GM12878 (cell line): Measurements from ENCODE around the gene NAALADL2. TPM values are rescaled to one million over a fixed set of nuclear protein-coding genes. Genes with fewer than 3 reads are reported as not detected.

Experiments used
- ATAC-seq: fragments of 200-7000 bp; cut with Tn5 transposase; 3 replicates; pipeline ENCODE4 v1.9.1; 2020; ENCODE audit warnings: mild to moderate bottlenecking, moderate library complexity
- BruUV-seq: library from RNA; stranded (reverse); fragments of 400-500 nt; replicated peaks from 2 replicates; lab custom pipeline; 2021; lab: Mats Ljungman, UMichigan
- CTCF ChIA-PET: fragments of 300-600 bp; sonication (Branson Sonifier 250); formaldehyde crosslinking; extraction: SDS; loops from one replicate; lab custom pipeline; 2021; ENCODE audit warnings: inconsistent platforms; lab: Yijun Ruan, JAX
- POLR2A ChIA-PET: fragments of 350-600 bp; formaldehyde crosslinking; extraction: SDS; loops from one replicate; lab custom pipeline; 2021; ENCODE audit warnings: inconsistent platforms; lab: Charles Lee
- RAD21 ChIA-PET: fragments of 300-600 bp; sonication (Branson Sonifier 250); formaldehyde crosslinking; loops from one replicate; lab custom pipeline; 2023; ENCODE audit warnings: antibody characterized with exemption; ENCODE audit not compliant: unreplicated experiment; lab: Charles Lee
- SMC1A ChIA-PET: fragments of 300-600 bp; sonication (Branson Sonifier 250); formaldehyde crosslinking; loops from one replicate; lab custom pipeline; 2023; ENCODE audit not compliant: unreplicated experiment, uncharacterized antibody; lab: Charles Lee
- DNase-seq: peaks from one replicate; pipeline ENCODE4 v3.0.0-alpha.2; 2011; ENCODE audit warnings: low read depth, low spot score
- FAIRE-seq: peaks from 3 replicates; lab custom pipeline; 2011; peaks lifted over from hg19 to GRCh38; lab: Jason Lieb, UNC
- H2AFZ ChIP-seq: 2 replicates; pipeline ENCODE4 v1.6.0; 2011; ENCODE audit warnings: low read depth, low read length, control low read depth; ENCODE audit not compliant: control insufficient read depth
- H3K27ac ChIP-seq: 2 replicates; pipeline ENCODE4 v1.5.1; 2011; ENCODE audit warnings: control low read depth; ENCODE audit not compliant: control insufficient read depth, insufficient read depth
- H3K27me3 ChIP-seq, 2 experiments: replicated peaks in 1 of 2; 2 replicates each; pipeline versions ENCODE4 v1.6.0 to v1.6.1; 2011; ENCODE audit warnings: low read length in 1 of 2; ENCODE audit not compliant: control insufficient read depth in 2 of 2, insufficient read depth in 2 of 2
- H3K36me3 ChIP-seq, 2 experiments: 2 replicates each; pipeline ENCODE4 v1.5.1; 2011; ENCODE audit warnings: low read length in 1 of 2; ENCODE audit not compliant: control insufficient read depth in 2 of 2, insufficient read depth in 2 of 2
- H3K4me1 ChIP-seq: 2 replicates; pipeline ENCODE4 v1.6.1; 2011; ENCODE audit warnings: mild to moderate bottlenecking, low read length, moderate library complexity, mixed read lengths; ENCODE audit not compliant: control insufficient read depth, insufficient read depth
- H3K4me2 ChIP-seq: 2 replicates; pipeline ENCODE4 v1.6.0; 2011; ENCODE audit warnings: control low read depth; ENCODE audit not compliant: control insufficient read depth, insufficient read depth
- H3K4me3 ChIP-seq: fragments of 200-600 bp; sonication (generic); 2 replicates; pipeline ENCODE4 v1.5.1; 2016
- H3K79me2 ChIP-seq: 2 replicates; pipeline ENCODE4 v1.6.0; 2011; ENCODE audit warnings: low read length; ENCODE audit not compliant: control insufficient read depth, insufficient read depth
- H3K9ac ChIP-seq: 2 replicates; pipeline ENCODE4 v1.8.0; 2011; ENCODE audit warnings: low read length, control low read depth, mixed read lengths; ENCODE audit not compliant: control insufficient read depth, insufficient read depth
- H3K9me3 ChIP-seq: replicated peaks from 3 replicates; pipeline ENCODE4 v1.5.1; 2011; ENCODE audit warnings: mild to moderate bottlenecking, low read length; ENCODE audit not compliant: control insufficient read depth, insufficient read depth
- H4K20me1 ChIP-seq: 2 replicates; pipeline ENCODE4 v1.6.0; 2011; ENCODE audit not compliant: control insufficient read depth, insufficient read depth
- CBX5 ChIP-seq: sonication (generic); IDR thresholded peaks from 2 replicates; pipeline ENCODE4 v1.6.1; 2016; ENCODE audit warnings: low read depth, moderate library complexity, mild to moderate bottlenecking, inconsistent platforms
- CHD1 ChIP-seq: IDR thresholded peaks from 2 replicates; pipeline ENCODE4 v1.6.1; 2012; ENCODE audit warnings: low read depth, low read length, improper control_type of control experiment
- GABPA ChIP-seq: IDR thresholded peaks from 2 replicates; pipeline ENCODE4 v1.6.1; 2014; ENCODE audit warnings: antibody characterized with exemption, low read depth, mild to moderate bottlenecking, inconsistent platforms
- HDAC2 ChIP-seq: fragments of 200-600 bp; sonication (generic); IDR thresholded peaks from 2 replicates; pipeline ENCODE4 v1.6.1; 2017
- IKZF1 ChIP-seq: fragments of 450-650 bp; conservative IDR thresholded peaks from 2 replicates; pipeline ENCODE4 v1.6.1; 2017; ENCODE audit warnings: antibody characterized with exemption, mild to moderate bottlenecking
- LARP7 ChIP-seq: fragments of 450-650 bp; IDR thresholded peaks from 2 replicates; pipeline ENCODE4 v1.6.1; 2017; ENCODE audit warnings: mild to moderate bottlenecking
- MTA2 ChIP-seq: fragments of 450-650 bp; IDR thresholded peaks from 2 replicates; pipeline ENCODE4 v1.6.1; 2016; ENCODE audit warnings: low read depth, mild to moderate bottlenecking, moderate library complexity
- NFXL1 ChIP-seq: fragments of 450-650 bp; IDR thresholded peaks from 2 replicates; pipeline ENCODE4 v1.6.1; 2017; ENCODE audit warnings: antibody characterized with exemption, mild to moderate bottlenecking, borderline replicate concordance
- NFYA ChIP-seq: IDR thresholded peaks from 2 replicates; pipeline ENCODE4 v1.6.1; 2011; ENCODE audit warnings: low read depth, mild to moderate bottlenecking, low read length, improper control_type of control experiment, borderline replicate concordance
- POLR2AphosphoS5 ChIP-seq: IDR thresholded peaks from 2 replicates; pipeline ENCODE4 v1.6.1; 2011; ENCODE audit warnings: mild to moderate bottlenecking, low read length, inconsistent platforms
- RAD51 ChIP-seq: fragments of 450-650 bp; IDR thresholded peaks from 2 replicates; pipeline ENCODE4 v1.6.1; 2016; ENCODE audit warnings: moderate library complexity, mild to moderate bottlenecking, inconsistent platforms
- SMAD1 ChIP-seq: fragments of 450-650 bp; IDR thresholded peaks from 2 replicates; pipeline ENCODE4 v1.6.1; 2018; ENCODE audit warnings: mild to moderate bottlenecking, low read depth; ENCODE audit not compliant: partially characterized antibody
- SUZ12 ChIP-seq: fragments of 200-600 bp; sonication (generic); IDR thresholded peaks from one replicate; pipeline ENCODE4 v1.6.1; 2018; ENCODE audit warnings: antibody characterized with exemption, mild to moderate bottlenecking; ENCODE audit not compliant: unreplicated experiment
- ZNF687 ChIP-seq: fragments of 450-650 bp; IDR thresholded peaks from 2 replicates; pipeline ENCODE4 v1.6.1; 2017; ENCODE audit warnings: mild to moderate bottlenecking, moderate library complexity
- WGBS: methylation state at CpG from one replicate; pipeline ENCODE4 v1.1.6; 2016; ENCODE audit warnings: low lambda C conversion rate; ENCODE audit not compliant: insufficient replicate concordance, insufficient coverage; ENCODE audit errors: missing lambda C conversion rate; 5-methylcytosine and 5-hydroxymethylcytosine counted together
- in situ Hi-C: fragments of 300-500 bp; cut with MboI; formaldehyde crosslinking; loops from 9 replicates; pipeline ENCODE4 v1.14.3; 2018; ENCODE audit warnings: mixed read lengths
- intact Hi-C: fragments of 100-400 bp; cut with micrococcal nuclease; formaldehyde crosslinking; loops from one replicate; pipeline ENCODE4 v1.14.2; 2022; ENCODE audit not compliant: unreplicated experiment
- polyA plus RNA-seq, 11 experiments: library from polyadenylated mRNA; depleted of rRNA in 4 of 11; unstranded in 6 of 11; stranded (reverse) in 5 of 11; fragments of >200 nt; fragmentation: Nextera tagmentation in 4 of 11; fragmentation: Illumina TruSeq in 1 of 11; extraction: Ambion mirVana in 4 of 11; extraction: Trizol in 1 of 11; gene quantifications; 1 replicate in 1 of 11; 2 replicates in 10 of 11; pipeline versions ENCODE4 v1.2.1 to v1.2.3, GENCODE V29; 2011 to 2016; ENCODE audit warnings: inconsistent platforms in 2 of 11, missing spikeins in 2 of 11, low read depth in 1 of 11
- total RNA-seq, 4 experiments: library from RNA; depleted of rRNA in 3 of 4; stranded (reverse); fragments of >200 nt in 3 of 4; fragmentation: Illumina TruSeq in 1 of 4; extraction: Trizol in 1 of 4; gene quantifications; 2 replicates each; pipeline versions ENCODE4 v1.2.1 to v1.2.3, GENCODE V29; 2013 to 2021

NAALADL2 gene
- total and polyA plus RNA-seq, 10 of the 15 experiments (the other 5 are each of a cell fraction or from before 2014, with no cell fraction given), result 0.06 to 10.8 (median 0.46) TPM

- no peak overlapping the region for H3K4me2 ChIP-seq
- DNase-seq (no peak), FAIRE-seq (no peak), ATAC-seq (0 out of 3 replicates have a peak, but pooled peaks have one; percentile 23)
- no peak overlapping the region for H2AFZ ChIP-seq
- H3K4me3 ChIP-seq, result no peak overlapping the region
- TF ChIP-seq IKZF1 (0 out of 2 replicates have a peak, but pooled peaks have one; percentile 15), MTA2 (peak; percentile 39; the same call in 1 of the 2 replicates), POLR2AphosphoS5 (no peak)
- no peaks in the 10 kb centered on the region for H3K4me1 ChIP-seq
- intact Hi-C loops, result no loop called here
- ChIA-PET SMC1A (interaction anchor here (0.6 to 4.9 kb wide), 11 partner anchors 8 to 117 kb away, joined by 3 to 25 read pairs (median 5); no protein-coding TSS in a partner anchor), POLR2A (interaction anchor here (0.6 kb wide), 1 partner anchor 34 kb away, joined by 3 read pairs; no protein-coding TSS in a partner anchor), CTCF (interaction anchor here (1.4 to 1.8 kb wide), 2 partner anchors 10 to 35 kb away, joined by 3 to 7 read pairs; no protein-coding TSS in a partner anchor), RAD21 (interaction anchor here (0.6 to 1.7 kb wide), 5 partner anchors 10 to 117 kb away, joined by 3 to 5 read pairs (median 3); no protein-coding TSS in a partner anchor)
- no peak overlapping the region for H3K27ac ChIP-seq
- no peaks in the 10 kb centered on the region for H3K79me2 ChIP-seq
- no peaks in the 10 kb centered on the region for H4K20me1 ChIP-seq
- no peak overlapping the region for H3K9ac ChIP-seq
- no peaks in the 10 kb centered on the region for H3K27me3 ChIP-seq
- H3K9me3 ChIP-seq, result no peaks in the 10 kb centered on the region; the same call in 2 of the 3 replicates
- no peaks in the 10 kb centered on the region for H3K36me3 ChIP-seq
- no TSS peak for BruUV-seq
- 31% methylated on average over 4 of the region's 4 CpGs for WGBS
- in situ Hi-C loops, result no loop called here
Observed at GRCh38 chr3:175392653-175393052, 533.5 kb downstream of the NAALADL2 start.

DNA sequence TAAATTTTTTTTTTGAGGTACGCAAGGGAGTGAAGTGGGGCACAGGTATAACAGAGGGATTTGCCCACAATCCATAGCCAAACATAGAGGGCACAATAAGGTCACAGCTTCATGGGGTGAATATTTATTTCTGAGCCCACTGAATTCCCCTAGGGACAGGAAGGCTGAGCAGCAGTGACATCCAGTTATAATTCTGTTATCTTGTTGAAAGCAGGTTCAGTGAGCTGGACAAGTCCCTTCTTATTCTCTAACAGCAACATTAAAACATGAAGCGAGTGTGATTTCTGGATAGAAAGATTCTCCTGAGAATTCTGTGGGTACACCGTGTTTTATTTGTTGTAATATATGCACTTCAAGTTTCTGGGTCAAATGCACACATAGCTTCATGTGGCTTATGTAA lies 538.2 kb downstream of the NAALADL2 start:
- CTCF ChIA-PET, result no interaction called here
- no peak for ATAC-seq
- DNase-seq, result no peak
- Histone ChIP-seq H3K4me3 (no peak overlapping the region), H2AFZ (no peak overlapping the region), H3K4me1 (no peaks in the 10 kb centered on the region), H3K79me2 (no peaks in the 10 kb centered on the region), H4K20me1 (no peaks in the 10 kb centered on the region), H3K9me3 (no peaks in the 10 kb centered on the region; the same call in 2 of the 3 replicates), H3K36me3 (no peaks in the 10 kb centered on the region), H3K9ac (no peak overlapping the region), H3K27ac (no peak overlapping the region), H3K27me3 (no peaks in the 10 kb centered on the region), H3K4me2 (no peak overlapping the region)
- FAIRE-seq, result no peak
- SMC1A ChIA-PET, result interaction anchor here (1.0 kb wide), 2 partner anchors 9 to 25 kb away, joined by 3 read pairs; no protein-coding TSS in a partner anchor
- 30% methylated on average over 3 of the region's 3 CpGs for WGBS
- intact Hi-C loops (no loop called here), in situ Hi-C loops (no loop called here)
- POLR2A ChIA-PET, result no interaction called here
- no TSS peak for BruUV-seq
- RAD21 ChIA-PET, result no interaction called here
- TF ChIP-seq HDAC2 (no peak), SMAD1 (no peak), NFXL1 (no peak), CHD1 (no peak), NFYA (no peak), CBX5 (no peak), RAD51 (no peak), SUZ12 (no peak), ZNF687 (no peak), GABPA (no peak), LARP7 (no peak)
